Measurements from ENCODE around the gene LSAMP.

- TF ChIP-seq CTCF (conservative IDR thresholded peaks at IDR 0.05; ENCODE audit: low read depth in 2 of 2): no peak
- TF ChIP-seq ZNF114 (CRISPR knock-in tag; IDR thresholded peaks at IDR 0.05): no peak
- no peak for TF ChIP-seq POLR2AphosphoS5 (IDR thresholded peaks at IDR 0.05; ENCODE audit: low read depth)
These were observed 53.7 kb downstream of the LSAMP start for GRCh38 chr3:116391296-116392201.
